Retinal pigment epithelial cell (primary cell): ENCODE data around the gene MED14.

Experiments used
- DNase-seq: peaks from one replicate; pipeline ENCODE4 v3.0.0-alpha.2; 2010; ENCODE audit warnings: low read depth
- H3K4me3 ChIP-seq: 2 replicates; pipeline ENCODE4 v1.5.1; 2011; ENCODE audit warnings: mild to moderate bottlenecking, low read length, control low read depth, moderate library complexity
- CTCF ChIP-seq: conservative IDR thresholded peaks from 2 replicates; pipeline ENCODE4 v1.5.1; 2011; ENCODE audit warnings: low read depth, low read length, control low read depth, inconsistent platforms

The MED14 gene

GRCh38 chrX:40729598-40730584, 5.5 kb downstream of the MED14 start:
- no peak for DNase-seq
- H3K4me3 ChIP-seq, result no peak overlapping the region
- no peak for TF ChIP-seq CTCF

GRCh38 chrX:40727581-40728252, 7.6 kb downstream of the MED14 start:
- no peak for TF ChIP-seq CTCF
- DNase-seq, result no peak
- no peak overlapping the region for H3K4me3 ChIP-seq

GRCh38 chrX:40727093-40727492, 8.2 kb downstream of the MED14 start:
- no peak for DNase-seq
- TF ChIP-seq CTCF, result no peak
- no peak overlapping the region for H3K4me3 ChIP-seq

GRCh38 chrX:40722930-40723329, 12.4 kb downstream of the MED14 start:
- no peak for TF ChIP-seq CTCF
- no peak overlapping the region for H3K4me3 ChIP-seq
- no peak for DNase-seq

- no peak for DNase-seq
- no peak for TF ChIP-seq CTCF
- H3K4me3 ChIP-seq, result no peak overlapping the region
These were observed 13.7 kb downstream of the MED14 start for GRCh38 chrX:40721489-40722106.

- DNase-seq, result no peak
- TF ChIP-seq CTCF, result no peak
- H3K4me3 ChIP-seq, result no peak overlapping the region
These were observed 14.6 kb downstream of the MED14 start for GRCh38 chrX:40720792-40721191.
